Esophagus mucosa (tissue), 1 donor: ENCODE measurements around the gene TFB2M. TPM values are rescaled to one million over a fixed set of nuclear protein-coding genes. Genes with fewer than 3 reads are reported as not detected.
A peak's percentile ranks its signal among the peaks of the same experiment; 100 is the strongest.

Experiments used
- ATAC-seq: fragments of 200-7000 bp; cut with Tn5 transposase; one replicate; pipeline ENCODE4 v1.9.1; 2020
- total RNA-seq: library from RNA; stranded (reverse); gene quantifications from one replicate; pipeline ENCODE4 v1.2.4, GENCODE V29; 2023
- donor health status: DM: yes; HTN: yes; CAD: no.

Gene TFB2M
- total RNA-seq, 1 donor from 2014 or later: 8.2 TPM

DNA sequence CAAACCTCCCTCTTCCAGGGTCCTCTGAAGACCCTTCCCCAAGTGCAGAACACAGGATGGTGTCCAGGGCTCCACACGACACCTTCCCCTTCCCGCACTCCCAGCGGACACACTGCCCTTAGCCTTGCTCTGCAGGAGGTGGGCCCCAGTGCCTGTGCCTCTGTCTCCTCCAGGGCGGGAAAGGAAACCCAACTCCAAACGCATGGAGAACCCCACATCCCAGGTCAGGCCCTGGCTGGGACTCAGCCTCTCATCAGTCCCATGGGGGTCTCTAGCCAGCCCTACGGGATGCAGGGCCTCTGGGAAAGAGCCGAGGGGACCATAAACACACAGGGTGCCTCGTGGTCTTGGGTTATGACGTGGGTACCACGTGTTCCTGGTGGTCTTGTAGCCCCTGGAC is 53.4 kb downstream of the TFB2M start:
- ATAC-seq: no peak

DNA sequence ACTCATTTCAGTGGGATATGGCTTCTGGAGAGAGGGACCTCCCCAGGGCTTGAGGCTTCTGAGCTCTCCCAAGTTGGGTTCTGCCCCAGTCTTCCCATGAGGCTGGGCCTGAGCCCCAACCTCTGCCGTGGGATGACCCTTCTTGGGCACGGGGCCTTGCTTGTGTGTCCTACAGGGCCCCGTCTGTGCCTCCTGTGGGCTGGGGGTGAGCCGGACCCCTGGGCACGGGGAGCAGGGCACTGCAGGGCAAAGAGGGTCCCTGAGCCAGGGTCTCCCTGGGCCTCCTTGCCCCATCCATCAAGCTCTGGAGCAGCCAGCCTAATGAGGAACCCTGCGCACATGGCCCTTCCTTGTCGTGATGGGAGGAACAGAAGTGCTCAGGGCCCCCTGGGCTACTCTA is 53.8 kb downstream of the TFB2M start:
- no peak for ATAC-seq

DNA sequence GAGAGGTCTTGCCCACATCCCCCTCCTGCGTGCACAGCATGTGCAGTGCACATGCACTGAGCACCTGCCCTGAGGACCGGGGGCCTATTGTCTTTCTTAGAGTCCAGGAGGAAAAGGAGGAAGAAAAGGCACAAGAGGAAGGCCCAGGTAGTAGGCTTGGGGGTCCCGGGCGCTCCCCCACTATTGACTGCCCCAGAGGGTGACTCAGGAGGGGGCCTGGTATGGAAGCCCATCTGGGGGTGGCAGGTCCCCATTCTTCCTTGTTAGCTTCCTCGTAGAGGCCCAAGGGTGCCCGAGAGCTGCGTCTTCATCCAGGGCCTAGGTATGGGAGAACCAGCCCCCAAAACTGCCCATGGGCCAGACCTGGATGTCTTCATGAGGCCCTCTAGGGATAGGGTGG is 54.9 kb downstream of the TFB2M start:
- ATAC-seq: no peak

DNA sequence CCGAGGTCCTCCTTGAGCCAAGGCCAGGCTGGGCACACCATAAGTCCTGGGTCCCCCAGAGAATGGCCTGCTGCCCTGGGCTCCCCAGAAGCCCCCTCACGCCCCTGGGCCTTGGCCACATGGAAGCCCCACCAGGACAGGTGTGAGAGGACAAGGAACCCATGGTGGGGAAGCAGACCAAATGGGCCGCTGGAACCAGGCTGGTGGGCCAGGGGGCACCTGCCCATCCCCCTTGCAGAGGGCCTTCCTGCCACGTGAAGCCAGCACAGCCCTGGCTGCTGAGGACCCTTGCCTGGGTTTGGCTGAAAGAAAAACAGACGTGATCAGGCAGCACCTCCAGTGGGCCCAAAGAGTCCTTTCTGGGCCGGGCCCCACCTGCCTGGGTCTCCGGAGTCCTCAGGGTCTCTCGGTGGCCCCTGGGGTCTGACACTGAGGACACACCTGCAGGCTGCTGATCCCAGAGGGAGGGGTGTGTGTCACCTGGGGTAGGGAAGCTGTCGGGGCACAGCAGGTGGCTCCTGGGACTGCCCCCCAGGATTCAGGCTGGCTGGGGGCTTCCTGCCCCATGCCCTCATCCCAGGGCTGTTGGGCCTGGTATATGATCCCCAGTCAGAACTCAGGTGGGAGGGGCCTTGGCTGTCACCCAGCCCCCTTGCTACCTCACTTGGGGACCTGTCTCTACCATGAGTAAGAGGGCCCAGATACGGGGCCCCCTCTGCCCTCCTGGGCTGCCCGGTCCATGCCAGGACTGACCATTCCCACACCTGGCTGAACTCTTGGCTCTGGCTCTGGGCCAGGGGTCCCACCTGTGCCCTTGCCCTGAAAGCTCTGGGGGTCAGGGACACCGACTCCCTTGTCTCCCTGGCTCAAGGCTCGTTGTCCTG is 55.7 kb downstream of the TFB2M start:
- no peak for ATAC-seq

DNA sequence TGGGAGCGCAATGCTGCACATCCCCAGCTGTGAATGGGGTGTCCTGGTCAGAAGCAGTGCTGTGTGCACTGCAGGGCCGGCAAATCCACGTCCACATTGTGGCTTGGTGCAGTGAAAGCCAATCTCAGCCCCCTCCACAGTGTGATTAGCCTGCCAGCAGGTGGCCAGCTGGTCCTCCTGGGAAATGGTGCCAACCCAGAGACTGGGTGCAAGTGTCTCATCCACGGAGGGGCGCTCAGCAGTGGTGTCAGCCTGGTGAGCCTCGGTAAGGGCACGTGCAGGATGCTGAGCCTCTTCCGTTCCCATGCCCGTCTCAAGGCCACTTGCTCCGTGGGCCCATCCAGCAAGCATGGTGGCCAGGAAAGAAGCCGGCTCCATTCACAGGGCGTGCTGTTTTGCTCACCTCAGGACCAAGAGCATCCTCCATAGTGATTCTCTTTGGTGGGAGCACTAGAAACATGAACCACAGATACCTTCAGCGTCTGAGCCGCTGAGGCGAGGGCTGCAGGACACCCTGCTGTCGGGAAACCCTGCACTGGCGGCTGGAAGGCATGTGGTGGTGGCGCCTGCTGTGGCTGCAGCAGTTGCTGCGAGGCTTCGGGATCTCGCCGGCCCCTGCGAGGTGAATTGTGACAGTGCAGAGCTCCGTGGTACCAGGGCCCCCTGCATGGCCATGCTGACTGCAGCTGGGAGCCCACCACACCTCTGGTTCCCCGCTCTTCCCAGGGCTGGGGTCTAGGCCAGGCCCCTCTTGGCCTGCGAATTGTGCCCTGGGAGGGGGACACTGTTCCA is 57.0 kb downstream of the TFB2M start:
- no peak for ATAC-seq

DNA sequence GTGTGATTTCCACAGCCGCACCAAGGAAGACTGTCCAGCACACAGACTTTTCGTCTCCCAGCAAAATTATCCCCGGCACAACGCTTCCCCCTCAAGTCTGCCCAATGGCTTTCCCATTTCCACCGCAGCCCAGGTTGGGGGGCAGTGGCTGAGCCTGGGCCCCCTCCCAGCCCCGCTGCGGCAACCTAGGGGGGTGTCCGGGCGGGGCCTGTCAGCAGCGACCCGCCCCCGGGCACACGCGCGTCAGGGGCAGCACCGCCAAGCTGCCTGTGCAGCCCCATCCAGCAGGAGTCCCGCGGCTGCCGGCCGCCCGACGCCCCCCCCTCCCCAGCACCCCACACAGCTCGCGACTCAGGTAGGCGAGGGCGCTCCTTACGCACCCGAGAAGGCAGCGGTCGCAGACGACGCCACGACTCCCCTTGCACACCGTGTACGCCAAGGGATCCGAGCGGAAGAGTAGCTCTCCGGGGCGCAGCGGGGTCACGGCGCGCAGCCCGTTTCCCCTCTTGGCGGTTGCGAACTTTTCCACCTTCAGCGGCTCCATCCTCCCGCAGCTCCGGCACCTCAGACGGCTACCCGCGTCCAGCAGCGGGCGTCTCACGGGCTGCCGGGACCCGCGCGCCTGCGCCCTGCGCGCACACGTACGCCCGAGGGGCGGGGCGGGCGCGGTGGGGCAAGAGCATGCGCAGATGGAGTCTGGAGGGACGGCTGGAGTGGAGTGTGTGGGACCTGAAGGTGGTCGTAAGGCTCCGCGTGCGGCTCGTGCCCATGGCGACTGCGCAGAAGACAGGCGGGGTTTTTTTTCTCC is 59.2 kb downstream of the TFB2M start, which contains the start of gene SMYD3:
TSS of gene SMYD3 (minus strand) at position 606 of the 808 bp plus-strand sequence.
- peak; percentile 88 for ATAC-seq

DNA sequence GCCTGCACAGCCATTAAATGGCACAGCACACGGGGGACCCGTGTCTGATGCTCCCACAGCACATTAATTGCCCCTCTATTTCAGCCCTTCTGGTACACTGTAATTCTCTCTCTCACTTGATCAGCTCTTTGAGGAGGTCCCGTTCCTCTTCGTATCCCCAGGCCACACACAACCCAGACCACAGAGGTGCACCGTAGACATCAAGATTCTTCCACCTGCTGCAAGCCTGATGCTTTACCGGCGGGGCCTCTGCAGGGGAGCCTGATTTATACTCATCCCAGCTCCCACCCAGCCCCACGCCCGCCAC is 59.7 kb downstream of the TFB2M start:
- ATAC-seq: no peak

DNA sequence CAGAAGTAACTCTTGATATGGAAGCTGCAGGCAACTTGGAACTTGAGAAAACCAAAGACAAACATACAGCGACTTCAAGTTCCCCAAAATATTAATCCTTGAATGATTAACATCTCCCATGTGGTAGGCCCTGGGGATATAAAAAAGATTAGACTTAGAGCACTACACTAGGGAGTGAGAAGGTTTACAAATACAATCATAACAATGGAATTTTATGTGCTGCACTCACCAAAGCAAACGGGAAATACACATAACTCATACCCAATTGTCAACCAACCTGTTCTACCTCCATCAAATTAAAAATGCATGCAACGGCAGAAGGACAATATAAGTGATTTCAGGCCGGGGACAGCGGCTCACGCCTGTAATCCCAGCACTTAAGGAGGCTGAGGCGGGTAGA is 62.7 kb downstream of the TFB2M start:
- peak; percentile 92 for ATAC-seq

DNA sequence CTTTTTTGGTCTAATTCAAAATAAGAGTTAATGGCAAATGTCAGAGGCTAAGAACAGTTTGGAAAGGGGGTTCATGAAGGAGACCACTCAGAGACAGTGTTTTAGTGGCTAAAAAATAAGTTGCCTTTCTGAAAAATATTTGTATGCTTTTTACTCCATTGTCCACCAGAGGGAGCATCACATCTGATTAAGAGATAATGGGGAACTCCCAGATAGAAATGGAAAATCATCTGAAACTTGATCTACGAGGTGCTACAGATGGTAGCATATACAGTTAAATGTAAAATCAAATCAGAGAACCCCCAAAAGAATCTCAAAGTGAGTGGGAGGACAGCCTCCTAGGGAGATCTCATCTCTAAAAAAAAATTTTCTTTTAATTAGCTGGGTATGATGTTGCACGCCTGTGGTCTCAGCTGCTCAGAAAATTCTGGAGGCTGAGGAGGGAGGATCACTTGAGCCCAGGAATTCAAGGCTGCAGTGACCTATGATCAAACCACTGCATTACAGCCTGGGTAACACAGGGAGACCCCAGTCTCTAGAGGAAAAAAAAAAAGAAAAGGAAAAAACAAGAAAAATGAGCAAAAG is 68.6 kb downstream of the TFB2M start:
- ATAC-seq: peak; percentile 60

DNA sequence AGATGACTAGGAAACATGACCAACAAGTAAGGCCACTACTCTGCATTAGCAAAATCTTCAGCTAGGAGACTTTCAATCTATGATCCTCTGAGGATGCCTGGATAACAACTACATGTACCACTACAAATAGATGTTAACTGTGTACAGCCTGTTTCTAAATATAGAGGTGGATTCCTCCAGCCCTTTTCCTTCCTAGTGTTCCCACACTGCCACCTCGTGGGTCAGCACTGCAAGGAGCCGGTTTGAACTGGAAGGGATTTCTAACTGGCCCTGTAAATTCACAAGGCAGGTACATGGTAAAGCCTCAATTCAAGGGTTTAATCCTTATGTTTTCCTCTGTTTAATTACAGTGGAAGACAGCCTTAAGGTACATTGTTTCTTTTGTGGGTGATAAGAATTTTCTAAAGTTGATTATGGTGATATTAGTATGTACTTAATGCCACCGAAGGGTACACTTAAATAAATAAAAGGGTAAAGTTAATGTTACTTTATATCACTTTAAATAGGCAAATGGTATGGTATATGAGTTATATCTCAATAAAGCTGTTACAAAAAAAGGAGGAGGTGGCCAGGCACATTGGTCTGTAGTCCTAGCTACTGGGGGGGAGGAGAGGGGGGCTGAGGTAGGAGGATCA is 73.3 kb downstream of the TFB2M start:
- ATAC-seq: peak; percentile 86

DNA sequence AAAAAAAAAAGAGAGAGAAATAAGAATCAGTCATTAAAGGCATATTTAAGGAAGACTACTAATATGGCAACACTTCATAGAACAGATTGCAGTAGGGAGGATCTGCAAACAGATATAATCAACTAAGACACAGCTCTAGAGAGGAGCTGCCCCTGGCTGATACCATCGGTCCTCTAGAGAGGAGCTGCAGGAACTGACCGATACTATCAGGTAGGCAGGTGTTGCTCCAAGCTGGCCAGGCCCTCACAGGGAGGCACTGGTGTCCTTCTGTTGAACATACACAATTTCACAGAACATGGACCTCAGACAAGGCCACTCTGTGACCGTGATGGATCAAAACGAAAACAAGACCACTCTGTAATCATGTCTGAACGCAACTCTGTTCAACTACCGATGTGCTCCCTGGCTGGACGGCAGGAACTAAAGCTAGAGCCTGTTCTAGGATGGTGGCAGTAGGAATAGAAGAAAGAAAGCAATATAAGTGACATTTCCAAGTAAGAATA is 74.5 kb downstream of the TFB2M start:
- no peak for ATAC-seq

Other genes starting within 250 kb of the TFB2M start
- gene SMYD3, start 59.0 kb downstream of the TFB2M start, total RNA-seq: 6.9 TPM
- gene CNST, start 195 bp upstream of the TFB2M start, total RNA-seq: 13.5 TPM
- gene SCCPDH, start 158.1 kb upstream of the TFB2M start, total RNA-seq: 2.8 TPM